ENCODE results near the gene FBXO28. TPM values are rescaled to one million over a fixed set of nuclear protein-coding genes. Genes with fewer than 3 reads are reported as not detected.
A peak's percentile ranks its signal among the peaks of the same experiment; 100 is the strongest.

The FBXO28 gene
- total and polyA plus RNA-seq, 2 donors (not counting 1 experiment from before 2014, with no cell fraction given), result 25.3 to 34.3 TPM

DNA sequence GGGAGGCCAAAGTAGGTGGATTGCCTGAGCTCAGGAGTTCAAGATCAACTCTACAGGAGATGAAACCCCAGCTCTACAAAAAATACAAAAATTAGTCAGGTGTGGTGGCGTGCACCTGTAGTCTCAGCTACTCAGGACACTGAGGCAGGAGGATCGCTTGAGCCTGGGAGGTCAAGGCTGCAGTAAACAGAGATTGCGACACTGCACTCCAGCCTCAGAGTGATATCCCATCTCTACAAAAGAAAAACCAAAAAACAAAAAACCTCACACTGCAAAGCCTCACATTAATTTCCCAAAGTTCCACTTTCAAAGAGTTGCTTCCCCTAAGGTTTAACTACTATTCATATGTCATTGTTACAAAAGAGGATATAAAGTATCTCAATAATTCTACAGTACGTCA is 29.0 kb upstream of the FBXO28 start:
- Histone ChIP-seq H3K79me2 (ENCODE audit: control insufficient read depth, insufficient read depth, low read length) (no peaks in the 10 kb centered on the region), H3K4me2 (ENCODE audit: extremely low read depth, insufficient read depth, low read length) (no peak overlapping the region), H3K27ac (ENCODE audit: insufficient read depth, low read length) (no peak overlapping the region), H2AFZ (ENCODE audit: low read length) (no peak overlapping the region), H3K9ac (ENCODE audit: insufficient read depth, low read length) (no peak overlapping the region), H3K36me3 (ENCODE audit: control insufficient read depth, insufficient read depth, low read length) (no peaks in the 10 kb centered on the region), H3K4me1 (ENCODE audit: control insufficient read depth, extremely low read depth, insufficient read depth, low read length) (peaks cover 6% of the 10 kb centered on the region), H4K20me1 (ENCODE audit: control insufficient read depth, extremely low read depth, insufficient read depth, low read length) (no peaks in the 10 kb centered on the region), H3K4me3 (replicated peaks in 1 of 4; ENCODE audit: control extremely low read depth in 1 of 4, insufficient read depth in 1 of 4, low read depth in 3 of 4, low read length in 4 of 4) (no peak overlapping the region), H3K9me3 (ENCODE audit: control insufficient read depth, insufficient read depth, low read depth, low read length) (no peaks in the 10 kb centered on the region), H3K27me3 (ENCODE audit: control insufficient read depth, insufficient read depth, low read length) (peaks cover 2% of the 10 kb centered on the region)
- no peak for TF ChIP-seq EZH2 (IDR thresholded peaks at IDR 0.05; ENCODE audit: low read length, missing control alignments)
- TF ChIP-seq, protein P1, sequence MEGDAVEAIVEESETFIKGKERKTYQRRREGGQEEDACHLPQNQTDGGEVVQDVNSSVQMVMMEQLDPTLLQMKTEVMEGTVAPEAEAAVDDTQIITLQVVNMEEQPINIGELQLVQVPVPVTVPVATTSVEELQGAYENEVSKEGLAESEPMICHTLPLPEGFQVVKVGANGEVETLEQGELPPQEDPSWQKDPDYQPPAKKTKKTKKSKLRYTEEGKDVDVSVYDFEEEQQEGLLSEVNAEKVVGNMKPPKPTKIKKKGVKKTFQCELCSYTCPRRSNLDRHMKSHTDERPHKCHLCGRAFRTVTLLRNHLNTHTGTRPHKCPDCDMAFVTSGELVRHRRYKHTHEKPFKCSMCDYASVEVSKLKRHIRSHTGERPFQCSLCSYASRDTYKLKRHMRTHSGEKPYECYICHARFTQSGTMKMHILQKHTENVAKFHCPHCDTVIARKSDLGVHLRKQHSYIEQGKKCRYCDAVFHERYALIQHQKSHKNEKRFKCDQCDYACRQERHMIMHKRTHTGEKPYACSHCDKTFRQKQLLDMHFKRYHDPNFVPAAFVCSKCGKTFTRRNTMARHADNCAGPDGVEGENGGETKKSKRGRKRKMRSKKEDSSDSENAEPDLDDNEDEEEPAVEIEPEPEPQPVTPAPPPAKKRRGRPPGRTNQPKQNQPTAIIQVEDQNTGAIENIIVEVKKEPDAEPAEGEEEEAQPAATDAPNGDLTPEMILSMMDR (conservative IDR thresholded peaks at IDR 0.05 in 1 of 2, IDR thresholded peaks at IDR 0.05 in 1 of 2; ENCODE audit: low read depth in 1 of 2, low read length in 2 of 2), result no peak
- DNase-seq (ENCODE audit: low read depth in 2 of 2), result no peak

DNA sequence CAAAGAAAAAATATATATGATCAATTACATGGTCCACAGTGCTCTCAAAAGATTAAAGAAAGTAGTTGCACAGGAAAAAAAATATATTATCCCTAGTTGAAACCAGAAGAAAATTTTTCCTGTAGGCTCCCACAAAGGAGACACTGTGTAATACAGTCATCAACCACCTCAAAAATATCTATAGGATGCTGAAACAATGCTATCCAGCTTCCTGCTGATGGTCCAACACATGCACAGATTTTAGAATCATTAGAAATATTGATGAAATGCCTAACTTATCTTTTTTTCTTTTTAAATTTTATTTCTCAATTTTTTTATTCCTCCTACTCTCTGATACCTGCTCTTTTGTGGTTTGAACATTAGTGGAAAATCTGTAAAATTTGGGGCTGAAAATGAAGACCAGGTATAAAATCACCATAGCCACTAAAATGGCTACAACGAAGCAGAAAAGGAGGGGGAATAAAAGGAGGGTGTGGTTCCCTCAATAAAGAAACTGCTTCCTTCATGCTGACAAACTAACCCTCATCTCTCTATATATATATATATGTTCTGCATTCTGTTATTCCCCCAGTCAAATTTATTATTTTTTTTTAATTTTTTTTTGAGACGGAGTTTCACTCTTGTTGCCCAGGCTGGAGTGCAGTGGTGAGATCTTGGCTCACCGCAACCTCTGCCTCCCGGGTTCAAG is 28.3 kb upstream of the FBXO28 start:
- Histone ChIP-seq H3K36me3 (ENCODE audit: control insufficient read depth, insufficient read depth, low read length) (no peaks in the 10 kb centered on the region), H3K79me2 (ENCODE audit: control insufficient read depth, insufficient read depth, low read length) (no peaks in the 10 kb centered on the region), H3K9ac (ENCODE audit: insufficient read depth, low read length) (no peak overlapping the region), H2AFZ (ENCODE audit: low read length) (no peak overlapping the region), H3K27ac (ENCODE audit: insufficient read depth, low read length) (no peak overlapping the region), H3K4me1 (ENCODE audit: control insufficient read depth, extremely low read depth, insufficient read depth, low read length) (peaks cover under 1% of the 10 kb centered on the region), H3K4me2 (ENCODE audit: extremely low read depth, insufficient read depth, low read length) (no peak overlapping the region), H3K27me3 (ENCODE audit: control insufficient read depth, insufficient read depth, low read length) (peaks cover 2% of the 10 kb centered on the region), H4K20me1 (ENCODE audit: control insufficient read depth, extremely low read depth, insufficient read depth, low read length) (no peaks in the 10 kb centered on the region), H3K9me3 (ENCODE audit: control insufficient read depth, insufficient read depth, low read depth, low read length) (no peaks in the 10 kb centered on the region), H3K4me3 (replicated peaks in 1 of 4; ENCODE audit: control extremely low read depth in 1 of 4, insufficient read depth in 1 of 4, low read depth in 3 of 4, low read length in 4 of 4) (no peak overlapping the region)
- DNase-seq (ENCODE audit: low read depth in 2 of 2), result no peak
- TF ChIP-seq EZH2 (IDR thresholded peaks at IDR 0.05; ENCODE audit: low read length, missing control alignments), result no peak
- TF ChIP-seq, protein P1 (conservative IDR thresholded peaks at IDR 0.05 in 1 of 2, IDR thresholded peaks at IDR 0.05 in 1 of 2; ENCODE audit: low read depth in 1 of 2, low read length in 2 of 2), result no peak

DNA sequence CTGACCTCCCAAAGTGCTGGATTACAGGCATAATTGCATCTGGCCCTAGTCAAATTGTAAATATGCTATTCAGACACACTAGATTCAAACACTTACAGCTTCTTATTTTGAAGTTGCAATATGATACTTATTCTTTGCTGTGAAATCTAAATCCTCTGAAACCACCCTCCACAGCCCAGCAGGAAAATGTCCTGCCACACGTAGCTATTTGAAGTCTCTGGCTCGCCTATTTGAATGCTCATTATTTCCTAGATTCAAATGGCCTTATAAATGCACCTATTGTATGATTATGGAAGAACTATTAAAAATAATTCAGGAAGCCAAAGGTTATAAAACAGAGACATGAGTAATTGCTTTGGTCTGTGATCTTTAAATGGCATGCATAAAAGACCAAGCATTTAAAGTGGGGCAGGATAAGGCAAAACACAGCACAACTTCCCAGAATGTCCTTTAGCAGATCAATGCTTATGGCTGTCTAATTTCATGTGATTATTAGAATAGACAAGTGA is 26.6 kb upstream of the FBXO28 start:
- Histone ChIP-seq H3K27me3 (ENCODE audit: control insufficient read depth, insufficient read depth, low read length) (peaks cover 2% of the 10 kb centered on the region), H3K4me1 (ENCODE audit: control insufficient read depth, extremely low read depth, insufficient read depth, low read length) (no peaks in the 10 kb centered on the region), H2AFZ (ENCODE audit: low read length) (no peak overlapping the region), H3K27ac (ENCODE audit: insufficient read depth, low read length) (no peak overlapping the region), H3K9ac (ENCODE audit: insufficient read depth, low read length) (no peak overlapping the region), H3K36me3 (ENCODE audit: control insufficient read depth, insufficient read depth, low read length) (no peaks in the 10 kb centered on the region), H3K4me2 (ENCODE audit: extremely low read depth, insufficient read depth, low read length) (no peak overlapping the region), H4K20me1 (ENCODE audit: control insufficient read depth, extremely low read depth, insufficient read depth, low read length) (no peaks in the 10 kb centered on the region), H3K4me3 (replicated peaks in 1 of 4; ENCODE audit: control extremely low read depth in 1 of 4, insufficient read depth in 1 of 4, low read depth in 3 of 4, low read length in 4 of 4) (no peak overlapping the region), H3K79me2 (ENCODE audit: control insufficient read depth, insufficient read depth, low read length) (no peaks in the 10 kb centered on the region), H3K9me3 (ENCODE audit: control insufficient read depth, insufficient read depth, low read depth, low read length) (no peaks in the 10 kb centered on the region)
- no peak for TF ChIP-seq EZH2 (IDR thresholded peaks at IDR 0.05; ENCODE audit: low read length, missing control alignments)
- TF ChIP-seq, protein P1 (conservative IDR thresholded peaks at IDR 0.05 in 1 of 2, IDR thresholded peaks at IDR 0.05 in 1 of 2; ENCODE audit: low read depth in 1 of 2, low read length in 2 of 2), result no peak
- DNase-seq (ENCODE audit: low read depth in 2 of 2), result peak in 1 of 2 donors; percentile 40
